WTC11 (cell line): Measurements from ENCODE around the gene CSNK1G1. TPM values are rescaled to one million over a fixed set of nuclear protein-coding genes. Genes with fewer than 3 reads are reported as not detected.
A peak's percentile ranks its signal among the peaks of the same experiment; 100 is the strongest.

ENCODE experiments used
- ATAC-seq: fragments of 200-7000 bp; cut with Tn5 transposase; 2 replicates; pipeline ENCODE4 v1.10.0; 2021; ENCODE audit warnings: mild to moderate bottlenecking, moderate library complexity
- CTCF ChIA-PET: fragments of 300-600 bp; sonication (Branson Sonifier 250); formaldehyde crosslinking; loops from one replicate; lab custom pipeline; 2021; ENCODE audit warnings: antibody characterized with exemption; lab: Charles Lee
- POLR2A ChIA-PET: fragments of 350-600 bp; sonication (Branson Sonifier 250); formaldehyde crosslinking; loops from one replicate; lab custom pipeline; 2021; ENCODE audit warnings: antibody characterized with exemption; lab: Charles Lee
- DNase-seq: peaks from one replicate; pipeline ENCODE4 v3.0.0; 2021; ENCODE audit warnings: low spot score
- H3K27ac Mint-ChIP-seq: 2 replicates; pipeline ENCODE4 v1.8.0; 2021; ENCODE audit warnings: mixed read lengths
- H3K27me3 Mint-ChIP-seq: 2 replicates; pipeline ENCODE4 v1.8.0; 2021; ENCODE audit warnings: low read depth, mild to moderate bottlenecking, moderate library complexity, mixed read lengths
- H3K36me3 Mint-ChIP-seq: 2 replicates; pipeline ENCODE4 v1.8.0; 2021; ENCODE audit warnings: mixed read lengths
- H3K4me1 Mint-ChIP-seq: 2 replicates; pipeline ENCODE4 v1.8.0; 2022; ENCODE audit warnings: mixed read lengths
- H3K4me3 Mint-ChIP-seq: 2 replicates; pipeline ENCODE4 v1.8.0; 2021; ENCODE audit warnings: mild to moderate bottlenecking, moderate library complexity, mixed read lengths
- H3K9me3 Mint-ChIP-seq: 2 replicates; pipeline ENCODE4 v1.8.0; 2021; ENCODE audit warnings: mixed read lengths
- CREB1 ChIP-seq: sonication (generic); formaldehyde crosslinking; IDR thresholded peaks from 2 replicates; pipeline ENCODE4 v1.8.0; 2023; ENCODE audit warnings: mild to moderate bottlenecking, missing genetic modification reagents
- ETV6 ChIP-seq: sonication (generic); formaldehyde crosslinking; IDR thresholded peaks from 2 replicates; pipeline ENCODE4 v1.8.1; 2022; ENCODE audit warnings: mild to moderate bottlenecking, missing genetic modification reagents
- MXD4 ChIP-seq: fragments of 250-450 bp; sonication (Bioruptor Pico); IDR thresholded peaks from 2 replicates; pipeline ENCODE4 v1.8.0; 2021; ENCODE audit warnings: mild to moderate bottlenecking, moderate library complexity, borderline replicate concordance
- MYBL2 ChIP-seq: sonication (generic); formaldehyde crosslinking; IDR thresholded peaks from 2 replicates; pipeline ENCODE4 v1.8.1; 2023; ENCODE audit warnings: mild to moderate bottlenecking, moderate library complexity, missing genetic modification reagents
- NR3C1 ChIP-seq: sonication (generic); formaldehyde crosslinking; conservative IDR thresholded peaks from 2 replicates; pipeline ENCODE4 v1.8.1; 2023; ENCODE audit warnings: low read depth, mild to moderate bottlenecking, missing genetic modification reagents
- ZNF219 ChIP-seq: sonication (generic); formaldehyde crosslinking; IDR thresholded peaks from 2 replicates; pipeline ENCODE4 v1.8.0; 2023; ENCODE audit warnings: missing genetic modification reagents, mild to moderate bottlenecking, borderline replicate concordance
- ZNF671 ChIP-seq: fragments of 250-450 bp; sonication (Bioruptor Pico); IDR thresholded peaks from 2 replicates; pipeline ENCODE4 v1.8.0; 2021; ENCODE audit warnings: mild to moderate bottlenecking
- total RNA-seq: library from RNA; stranded (reverse); gene quantifications from 3 replicates; pipeline ENCODE4 v1.2.3, GENCODE V29; 2021
- TF ChIP-seq, protein P1 (sequence below): fragments of 250-450 bp; sonication (Bioruptor Pico); IDR thresholded peaks from 2 replicates; pipeline ENCODE4 v1.9.0; 2021; ENCODE audit warnings: moderate library complexity, mild to moderate bottlenecking, inconsistent platforms, borderline replicate concordance
- TF ChIP-seq, protein P2 (sequence below): sonication (generic); formaldehyde crosslinking; IDR thresholded peaks from 2 replicates; pipeline ENCODE4 v1.8.0; 2022; ENCODE audit warnings: missing genetic modification reagents
- TF ChIP-seq, protein P3 (sequence below): fragments of 250-450 bp; sonication (Bioruptor Pico); IDR thresholded peaks from 2 replicates; pipeline ENCODE4 v1.9.0; 2021; ENCODE audit warnings: mild to moderate bottlenecking, borderline replicate concordance
- TF ChIP-seq, protein P4 (sequence below): sonication (generic); formaldehyde crosslinking; IDR thresholded peaks from 2 replicates; pipeline ENCODE4 v1.8.0; 2023; ENCODE audit warnings: missing genetic modification reagents, mild to moderate bottlenecking, borderline replicate concordance

CSNK1G1 gene
- total RNA-seq, 1 experiment from 2014 or later: 19.3 TPM

DNA sequence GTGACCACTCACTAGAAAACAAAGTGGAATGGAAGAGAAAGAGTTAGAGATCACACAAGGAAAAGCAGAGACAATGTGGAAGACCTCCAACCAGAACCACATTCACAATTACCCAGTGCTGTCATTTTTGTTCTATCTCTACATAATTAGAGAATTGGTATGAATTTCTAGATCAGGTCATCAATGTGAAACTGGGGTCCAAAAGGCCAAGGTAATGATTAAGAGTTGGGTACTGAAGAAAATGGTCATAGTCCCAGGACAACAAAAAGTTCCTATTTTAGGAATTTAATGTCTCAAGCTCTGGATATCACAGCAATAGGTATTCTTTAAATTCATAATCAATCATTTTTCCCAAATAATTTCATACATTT is 108.5 kb downstream of the CSNK1G1 start:
- Mint-ChIP-seq H3K4me1 (peaks cover 20% of the 10 kb centered on the region), H3K27me3 (no peaks in the 10 kb centered on the region), H3K36me3 (0 out of 2 replicates have a peak, but pooled peaks cover 2% of the 10 kb centered on the region), H3K27ac (peak overlapping the region; percentile 77), H3K9me3 (no peaks in the 10 kb centered on the region), H3K4me3 (no peak overlapping the region)
- DNase-seq: no peak
- CTCF ChIA-PET: interaction anchor here (0.9 kb wide), 1 partner anchor 94 kb away, joined by 3 read pairs; no protein-coding TSS in a partner anchor
- POLR2A ChIA-PET: interaction anchor here (0.6 kb wide), 1 partner anchor 190 kb away, joined by 5 read pairs; no protein-coding TSS in a partner anchor
- TF ChIP-seq MXD4 (CRISPR knock-in tag) (no peak), CREB1 (CRISPR knock-in tag) (no peak), ZNF671 (no peak), ZNF219 (CRISPR knock-in tag) (no peak), NR3C1 (CRISPR knock-in tag) (no peak), MYBL2 (CRISPR knock-in tag) (no peak), ETV6 (CRISPR knock-in tag) (no peak)
- TF ChIP-seq, protein P1, sequence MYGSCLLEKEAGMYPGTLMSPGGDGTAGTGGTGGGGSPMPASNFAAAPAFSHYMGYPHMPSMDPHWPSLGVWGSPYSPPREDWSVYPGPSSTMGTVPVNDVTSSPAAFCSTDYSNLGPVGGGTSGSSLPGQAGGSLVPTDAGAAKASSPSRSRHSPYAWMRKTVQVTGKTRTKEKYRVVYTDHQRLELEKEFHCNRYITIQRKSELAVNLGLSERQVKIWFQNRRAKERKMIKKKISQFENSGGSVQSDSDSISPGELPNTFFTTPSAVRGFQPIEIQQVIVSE (CRISPR knock-in tag): no peak
- TF ChIP-seq, protein P2, sequence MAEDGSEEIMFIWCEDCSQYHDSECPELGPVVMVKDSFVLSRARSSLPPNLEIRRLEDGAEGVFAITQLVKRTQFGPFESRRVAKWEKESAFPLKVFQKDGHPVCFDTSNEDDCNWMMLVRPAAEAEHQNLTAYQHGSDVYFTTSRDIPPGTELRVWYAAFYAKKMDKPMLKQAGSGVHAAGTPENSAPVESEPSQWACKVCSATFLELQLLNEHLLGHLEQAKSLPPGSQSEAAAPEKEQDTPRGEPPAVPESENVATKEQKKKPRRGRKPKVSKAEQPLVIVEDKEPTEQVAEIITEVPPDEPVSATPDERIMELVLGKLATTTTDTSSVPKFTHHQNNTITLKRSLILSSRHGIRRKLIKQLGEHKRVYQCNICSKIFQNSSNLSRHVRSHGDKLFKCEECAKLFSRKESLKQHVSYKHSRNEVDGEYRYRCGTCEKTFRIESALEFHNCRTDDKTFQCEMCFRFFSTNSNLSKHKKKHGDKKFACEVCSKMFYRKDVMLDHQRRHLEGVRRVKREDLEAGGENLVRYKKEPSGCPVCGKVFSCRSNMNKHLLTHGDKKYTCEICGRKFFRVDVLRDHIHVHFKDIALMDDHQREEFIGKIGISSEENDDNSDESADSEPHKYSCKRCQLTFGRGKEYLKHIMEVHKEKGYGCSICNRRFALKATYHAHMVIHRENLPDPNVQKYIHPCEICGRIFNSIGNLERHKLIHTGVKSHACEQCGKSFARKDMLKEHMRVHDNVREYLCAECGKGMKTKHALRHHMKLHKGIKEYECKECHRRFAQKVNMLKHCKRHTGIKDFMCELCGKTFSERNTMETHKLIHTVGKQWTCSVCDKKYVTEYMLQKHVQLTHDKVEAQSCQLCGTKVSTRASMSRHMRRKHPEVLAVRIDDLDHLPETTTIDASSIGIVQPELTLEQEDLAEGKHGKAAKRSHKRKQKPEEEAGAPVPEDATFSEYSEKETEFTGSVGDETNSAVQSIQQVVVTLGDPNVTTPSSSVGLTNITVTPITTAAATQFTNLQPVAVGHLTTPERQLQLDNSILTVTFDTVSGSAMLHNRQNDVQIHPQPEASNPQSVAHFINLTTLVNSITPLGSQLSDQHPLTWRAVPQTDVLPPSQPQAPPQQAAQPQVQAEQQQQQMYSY (CRISPR knock-in tag): no peak
- TF ChIP-seq, protein P3, sequence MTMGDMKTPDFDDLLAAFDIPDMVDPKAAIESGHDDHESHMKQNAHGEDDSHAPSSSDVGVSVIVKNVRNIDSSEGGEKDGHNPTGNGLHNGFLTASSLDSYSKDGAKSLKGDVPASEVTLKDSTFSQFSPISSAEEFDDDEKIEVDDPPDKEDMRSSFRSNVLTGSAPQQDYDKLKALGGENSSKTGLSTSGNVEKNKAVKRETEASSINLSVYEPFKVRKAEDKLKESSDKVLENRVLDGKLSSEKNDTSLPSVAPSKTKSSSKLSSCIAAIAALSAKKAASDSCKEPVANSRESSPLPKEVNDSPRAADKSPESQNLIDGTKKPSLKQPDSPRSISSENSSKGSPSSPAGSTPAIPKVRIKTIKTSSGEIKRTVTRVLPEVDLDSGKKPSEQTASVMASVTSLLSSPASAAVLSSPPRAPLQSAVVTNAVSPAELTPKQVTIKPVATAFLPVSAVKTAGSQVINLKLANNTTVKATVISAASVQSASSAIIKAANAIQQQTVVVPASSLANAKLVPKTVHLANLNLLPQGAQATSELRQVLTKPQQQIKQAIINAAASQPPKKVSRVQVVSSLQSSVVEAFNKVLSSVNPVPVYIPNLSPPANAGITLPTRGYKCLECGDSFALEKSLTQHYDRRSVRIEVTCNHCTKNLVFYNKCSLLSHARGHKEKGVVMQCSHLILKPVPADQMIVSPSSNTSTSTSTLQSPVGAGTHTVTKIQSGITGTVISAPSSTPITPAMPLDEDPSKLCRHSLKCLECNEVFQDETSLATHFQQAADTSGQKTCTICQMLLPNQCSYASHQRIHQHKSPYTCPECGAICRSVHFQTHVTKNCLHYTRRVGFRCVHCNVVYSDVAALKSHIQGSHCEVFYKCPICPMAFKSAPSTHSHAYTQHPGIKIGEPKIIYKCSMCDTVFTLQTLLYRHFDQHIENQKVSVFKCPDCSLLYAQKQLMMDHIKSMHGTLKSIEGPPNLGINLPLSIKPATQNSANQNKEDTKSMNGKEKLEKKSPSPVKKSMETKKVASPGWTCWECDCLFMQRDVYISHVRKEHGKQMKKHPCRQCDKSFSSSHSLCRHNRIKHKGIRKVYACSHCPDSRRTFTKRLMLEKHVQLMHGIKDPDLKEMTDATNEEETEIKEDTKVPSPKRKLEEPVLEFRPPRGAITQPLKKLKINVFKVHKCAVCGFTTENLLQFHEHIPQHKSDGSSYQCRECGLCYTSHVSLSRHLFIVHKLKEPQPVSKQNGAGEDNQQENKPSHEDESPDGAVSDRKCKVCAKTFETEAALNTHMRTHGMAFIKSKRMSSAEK (CRISPR knock-in tag): no peak
- TF ChIP-seq, protein P4, sequence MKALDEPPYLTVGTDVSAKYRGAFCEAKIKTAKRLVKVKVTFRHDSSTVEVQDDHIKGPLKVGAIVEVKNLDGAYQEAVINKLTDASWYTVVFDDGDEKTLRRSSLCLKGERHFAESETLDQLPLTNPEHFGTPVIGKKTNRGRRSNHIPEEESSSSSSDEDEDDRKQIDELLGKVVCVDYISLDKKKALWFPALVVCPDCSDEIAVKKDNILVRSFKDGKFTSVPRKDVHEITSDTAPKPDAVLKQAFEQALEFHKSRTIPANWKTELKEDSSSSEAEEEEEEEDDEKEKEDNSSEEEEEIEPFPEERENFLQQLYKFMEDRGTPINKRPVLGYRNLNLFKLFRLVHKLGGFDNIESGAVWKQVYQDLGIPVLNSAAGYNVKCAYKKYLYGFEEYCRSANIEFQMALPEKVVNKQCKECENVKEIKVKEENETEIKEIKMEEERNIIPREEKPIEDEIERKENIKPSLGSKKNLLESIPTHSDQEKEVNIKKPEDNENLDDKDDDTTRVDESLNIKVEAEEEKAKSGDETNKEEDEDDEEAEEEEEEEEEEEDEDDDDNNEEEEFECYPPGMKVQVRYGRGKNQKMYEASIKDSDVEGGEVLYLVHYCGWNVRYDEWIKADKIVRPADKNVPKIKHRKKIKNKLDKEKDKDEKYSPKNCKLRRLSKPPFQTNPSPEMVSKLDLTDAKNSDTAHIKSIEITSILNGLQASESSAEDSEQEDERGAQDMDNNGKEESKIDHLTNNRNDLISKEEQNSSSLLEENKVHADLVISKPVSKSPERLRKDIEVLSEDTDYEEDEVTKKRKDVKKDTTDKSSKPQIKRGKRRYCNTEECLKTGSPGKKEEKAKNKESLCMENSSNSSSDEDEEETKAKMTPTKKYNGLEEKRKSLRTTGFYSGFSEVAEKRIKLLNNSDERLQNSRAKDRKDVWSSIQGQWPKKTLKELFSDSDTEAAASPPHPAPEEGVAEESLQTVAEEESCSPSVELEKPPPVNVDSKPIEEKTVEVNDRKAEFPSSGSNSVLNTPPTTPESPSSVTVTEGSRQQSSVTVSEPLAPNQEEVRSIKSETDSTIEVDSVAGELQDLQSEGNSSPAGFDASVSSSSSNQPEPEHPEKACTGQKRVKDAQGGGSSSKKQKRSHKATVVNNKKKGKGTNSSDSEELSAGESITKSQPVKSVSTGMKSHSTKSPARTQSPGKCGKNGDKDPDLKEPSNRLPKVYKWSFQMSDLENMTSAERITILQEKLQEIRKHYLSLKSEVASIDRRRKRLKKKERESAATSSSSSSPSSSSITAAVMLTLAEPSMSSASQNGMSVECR (CRISPR knock-in tag): no peak
- no peak for ATAC-seq
